HepG2 (cell line): ENCODE results near the gene SLC13A3. TPM values are rescaled to one million over a fixed set of nuclear protein-coding genes. Genes with fewer than 3 reads are reported as not detected.

Experiments
- BCLAF1 ChIP-seq: fragments of 450-650 bp; IDR thresholded peaks from 2 replicates; pipeline ENCODE4 v1.6.1; 2017; ENCODE audit warnings: mild to moderate bottlenecking
- CBX2 ChIP-seq, 2 experiments: fragments of 200-600 bp in 1 of 2; sonication (generic); formaldehyde crosslinking in 1 of 2; IDR thresholded peaks; 2 replicates each; pipeline versions ENCODE4 v1.7.0 to v1.8.1; 2018 to 2022; ENCODE audit warnings: low read depth in 2 of 2, low read length in 1 of 2, mild to moderate bottlenecking in 1 of 2, missing genetic modification reagents in 1 of 2
- CREBL2 ChIP-seq: sonication (generic); formaldehyde crosslinking; IDR thresholded peaks from 2 replicates; pipeline ENCODE4 v1.8.1; 2023; ENCODE audit warnings: missing genetic modification reagents, mild to moderate bottlenecking, borderline replicate concordance
- HIVEP1 ChIP-seq: sonication (generic); formaldehyde crosslinking; IDR thresholded peaks from 2 replicates; pipeline ENCODE4 v1.4.0; 2020; ENCODE audit warnings: mild to moderate bottlenecking, missing genetic modification reagents
- PAX8 ChIP-seq: sonication (generic); formaldehyde crosslinking; IDR thresholded peaks from 2 replicates; pipeline ENCODE4 v1.8.0; 2022; ENCODE audit warnings: mild to moderate bottlenecking, missing genetic modification reagents, borderline replicate concordance
- REL ChIP-seq: sonication (generic); formaldehyde crosslinking; conservative IDR thresholded peaks from 2 replicates; pipeline ENCODE4 v1.8.0; 2022; ENCODE audit warnings: mild to moderate bottlenecking, missing genetic modification reagents, moderate library complexity
- SRY ChIP-seq: sonication (generic); formaldehyde crosslinking; IDR thresholded peaks from 2 replicates; pipeline ENCODE4 v1.8.0; 2022; ENCODE audit warnings: mild to moderate bottlenecking, missing genetic modification reagents
- ZBTB40 ChIP-seq, 2 experiments: fragments of 450-650 bp in 1 of 2; sonication (generic) in 1 of 2; formaldehyde crosslinking in 1 of 2; IDR thresholded peaks; 2 replicates each; pipeline versions ENCODE4 v1.6.1 to v1.8.0; 2016 to 2022; ENCODE audit warnings: antibody characterized with exemption in 1 of 2, mild to moderate bottlenecking in 1 of 2, missing genetic modification reagents in 1 of 2
- ZBTB7A ChIP-seq: sonication (generic); formaldehyde crosslinking; IDR thresholded peaks from 2 replicates; pipeline ENCODE4 v1.8.0; 2022; ENCODE audit warnings: mild to moderate bottlenecking, missing genetic modification reagents
- polyA plus RNA-seq, 8 experiments: library from polyadenylated mRNA; depleted of rRNA in 3 of 8; stranded (reverse) in 7 of 8; unstranded in 1 of 8; fragments of >200 nt; fragmentation: Illumina TruSeq in 4 of 8; extraction: Trizol in 4 of 8; gene quantifications; 2 replicates each; pipeline versions ENCODE4 v1.2.1 to v1.2.3, GENCODE V29; 2011 to 2016; ENCODE audit warnings: low read depth in 4 of 8, missing spikeins in 1 of 8, mixed read lengths in 1 of 8; ENCODE audit not compliant: insufficient read depth in 1 of 8
- total RNA-seq, 5 experiments: library from RNA; depleted of rRNA; stranded (reverse); fragments of >200 nt; fragmentation: Illumina TruSeq; extraction: Trizol; gene quantifications; 2 replicates each; pipeline ENCODE4 v1.2.3, GENCODE V29; 2016; ENCODE audit warnings: low read depth in 1 of 5

Gene SLC13A3
- total and polyA plus RNA-seq, 2 of the 13 experiments (the other 11 are each of a cell fraction or from before 2014, with no cell fraction given), result 66.5 to 76.0 TPM

- TF ChIP-seq BCLAF1 (no peak), ZBTB40 (IDR thresholded peaks at IDR 0.05) (no peak), ZBTB40 (CRISPR knock-in tag; IDR thresholded peaks at IDR 0.05) (no peak), CBX2 (IDR thresholded peaks at IDR 0.05; ENCODE audit: low read depth, low read length) (no peak), CBX2 (CRISPR knock-in tag; IDR thresholded peaks at IDR 0.05; ENCODE audit: low read depth) (no peak), REL (no peak), SRY (CRISPR knock-in tag) (no peak), PAX8 (no peak), HIVEP1 (CRISPR knock-in tag) (no peak), CREBL2 (CRISPR knock-in tag) (no peak), ZBTB7A (CRISPR knock-in tag) (no peak)
- TF ChIP-seq, all 625 proteins: peak for 0
Observed at GRCh38 chr20:46595933-46596332, 55.3 kb downstream of the SLC13A3 start (continued).
